ENCODE data around the gene ALPL.

DNA sequence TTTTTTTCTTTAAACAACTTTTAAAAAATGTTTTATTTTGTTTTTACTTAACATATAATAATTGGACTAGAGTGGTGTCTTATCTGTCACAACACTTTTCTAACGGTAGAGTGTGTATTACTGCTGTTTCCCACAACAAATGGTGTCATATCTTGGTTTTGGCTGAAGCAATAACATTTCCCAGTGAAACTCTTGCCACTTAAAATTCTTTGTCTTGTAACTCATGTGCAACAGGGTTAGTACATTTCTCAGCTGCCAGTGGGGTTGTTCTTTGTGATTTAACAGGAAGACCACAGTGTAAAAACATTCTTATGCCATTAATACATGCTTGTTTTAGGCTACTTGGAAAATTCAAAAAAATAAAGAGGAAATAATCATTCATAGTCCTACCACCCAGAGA, 43.5 kb downstream of the ALPL start:
- TF ChIP-seq, protein P1, sequence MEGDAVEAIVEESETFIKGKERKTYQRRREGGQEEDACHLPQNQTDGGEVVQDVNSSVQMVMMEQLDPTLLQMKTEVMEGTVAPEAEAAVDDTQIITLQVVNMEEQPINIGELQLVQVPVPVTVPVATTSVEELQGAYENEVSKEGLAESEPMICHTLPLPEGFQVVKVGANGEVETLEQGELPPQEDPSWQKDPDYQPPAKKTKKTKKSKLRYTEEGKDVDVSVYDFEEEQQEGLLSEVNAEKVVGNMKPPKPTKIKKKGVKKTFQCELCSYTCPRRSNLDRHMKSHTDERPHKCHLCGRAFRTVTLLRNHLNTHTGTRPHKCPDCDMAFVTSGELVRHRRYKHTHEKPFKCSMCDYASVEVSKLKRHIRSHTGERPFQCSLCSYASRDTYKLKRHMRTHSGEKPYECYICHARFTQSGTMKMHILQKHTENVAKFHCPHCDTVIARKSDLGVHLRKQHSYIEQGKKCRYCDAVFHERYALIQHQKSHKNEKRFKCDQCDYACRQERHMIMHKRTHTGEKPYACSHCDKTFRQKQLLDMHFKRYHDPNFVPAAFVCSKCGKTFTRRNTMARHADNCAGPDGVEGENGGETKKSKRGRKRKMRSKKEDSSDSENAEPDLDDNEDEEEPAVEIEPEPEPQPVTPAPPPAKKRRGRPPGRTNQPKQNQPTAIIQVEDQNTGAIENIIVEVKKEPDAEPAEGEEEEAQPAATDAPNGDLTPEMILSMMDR (IDR thresholded peaks at IDR 0.05), result no peak
- no peak for TF ChIP-seq POLR2A (IDR thresholded peaks at IDR 0.05)

Measured in uterus (tissue), 2 donors.